A673 (cell line): ENCODE data around the gene L3MBTL3.

Experiments used
- EZH2 ChIP-seq: fragments of 200-600 bp; sonication (generic); IDR thresholded peaks from 2 replicates; pipeline ENCODE4 v1.6.1; 2017; ENCODE audit warnings: borderline replicate concordance, low read depth, mild to moderate bottlenecking, mixed read lengths, antibody characterized with exemption, low read length; ENCODE audit not compliant: poor library complexity, severe bottlenecking
- TF ChIP-seq, protein P1 (sequence below): fragments of 300-800, 200-600 bp; sonication (generic); conservative IDR thresholded peaks from 2 replicates; pipeline ENCODE4 v1.5.1; 2017; ENCODE audit warnings: low read depth, mild to moderate bottlenecking, antibody characterized with exemption, low read length, moderate library complexity, mixed read lengths

DNA sequence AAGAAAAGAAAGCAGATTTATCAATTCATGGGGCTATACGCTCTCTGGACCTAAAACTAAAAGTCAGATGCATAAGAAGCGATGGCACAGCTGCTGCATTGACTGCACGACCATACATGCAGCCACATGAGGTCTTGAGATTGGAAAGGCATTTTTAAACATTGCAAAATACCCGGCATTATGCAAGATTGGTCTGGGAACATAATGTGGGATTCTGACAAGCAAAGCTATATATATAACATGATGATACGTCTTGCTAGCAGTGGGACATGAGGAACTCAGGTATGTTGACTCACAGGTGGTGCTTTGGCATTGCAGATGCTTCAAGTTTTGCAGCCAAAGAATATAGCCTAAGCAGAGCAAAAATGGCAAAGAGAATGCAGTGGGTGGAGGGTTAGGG is 149.3 kb downstream of the L3MBTL3 start:
- no peak for TF ChIP-seq EZH2
- TF ChIP-seq, protein P1, sequence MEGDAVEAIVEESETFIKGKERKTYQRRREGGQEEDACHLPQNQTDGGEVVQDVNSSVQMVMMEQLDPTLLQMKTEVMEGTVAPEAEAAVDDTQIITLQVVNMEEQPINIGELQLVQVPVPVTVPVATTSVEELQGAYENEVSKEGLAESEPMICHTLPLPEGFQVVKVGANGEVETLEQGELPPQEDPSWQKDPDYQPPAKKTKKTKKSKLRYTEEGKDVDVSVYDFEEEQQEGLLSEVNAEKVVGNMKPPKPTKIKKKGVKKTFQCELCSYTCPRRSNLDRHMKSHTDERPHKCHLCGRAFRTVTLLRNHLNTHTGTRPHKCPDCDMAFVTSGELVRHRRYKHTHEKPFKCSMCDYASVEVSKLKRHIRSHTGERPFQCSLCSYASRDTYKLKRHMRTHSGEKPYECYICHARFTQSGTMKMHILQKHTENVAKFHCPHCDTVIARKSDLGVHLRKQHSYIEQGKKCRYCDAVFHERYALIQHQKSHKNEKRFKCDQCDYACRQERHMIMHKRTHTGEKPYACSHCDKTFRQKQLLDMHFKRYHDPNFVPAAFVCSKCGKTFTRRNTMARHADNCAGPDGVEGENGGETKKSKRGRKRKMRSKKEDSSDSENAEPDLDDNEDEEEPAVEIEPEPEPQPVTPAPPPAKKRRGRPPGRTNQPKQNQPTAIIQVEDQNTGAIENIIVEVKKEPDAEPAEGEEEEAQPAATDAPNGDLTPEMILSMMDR, result no peak
